Kidney epithelial cell (primary cell): Measurements from ENCODE around the gene CRISPLD2. TPM values are rescaled to one million over a fixed set of nuclear protein-coding genes. Genes with fewer than 3 reads are reported as not detected.

ENCODE experiments used
- DNase-seq: peaks from one replicate; pipeline ENCODE4 v3.0.0-alpha.2; 2010; ENCODE audit warnings: low read depth
- H3K27me3 ChIP-seq: 2 replicates; pipeline ENCODE4 v1.6.0; 2011; ENCODE audit warnings: low read length; ENCODE audit not compliant: control insufficient read depth, insufficient read depth
- H3K36me3 ChIP-seq: 2 replicates; pipeline ENCODE4 v1.5.1; 2011; ENCODE audit warnings: low read length; ENCODE audit not compliant: control insufficient read depth, insufficient read depth
- H3K4me3 ChIP-seq: 2 replicates; pipeline ENCODE4 v1.5.1; 2011; ENCODE audit warnings: low read depth, mild to moderate bottlenecking, control low read depth, low read length
- CTCF ChIP-seq: IDR thresholded peaks from 2 replicates; pipeline ENCODE4 v1.5.1; 2011; ENCODE audit warnings: mild to moderate bottlenecking, moderate library complexity, low read length, control low read depth, inconsistent platforms; ENCODE audit not compliant: insufficient read depth, poor library complexity, severe bottlenecking
- total RNA-seq: library from RNA; depleted of rRNA; stranded (reverse); fragments of >200 nt; gene quantifications from 2 replicates; pipeline ENCODE4 v1.2.3, GENCODE V29; 2015

CRISPLD2 gene
- total RNA-seq, 1 donor from 2014 or later, result 2.5 TPM

DNA sequence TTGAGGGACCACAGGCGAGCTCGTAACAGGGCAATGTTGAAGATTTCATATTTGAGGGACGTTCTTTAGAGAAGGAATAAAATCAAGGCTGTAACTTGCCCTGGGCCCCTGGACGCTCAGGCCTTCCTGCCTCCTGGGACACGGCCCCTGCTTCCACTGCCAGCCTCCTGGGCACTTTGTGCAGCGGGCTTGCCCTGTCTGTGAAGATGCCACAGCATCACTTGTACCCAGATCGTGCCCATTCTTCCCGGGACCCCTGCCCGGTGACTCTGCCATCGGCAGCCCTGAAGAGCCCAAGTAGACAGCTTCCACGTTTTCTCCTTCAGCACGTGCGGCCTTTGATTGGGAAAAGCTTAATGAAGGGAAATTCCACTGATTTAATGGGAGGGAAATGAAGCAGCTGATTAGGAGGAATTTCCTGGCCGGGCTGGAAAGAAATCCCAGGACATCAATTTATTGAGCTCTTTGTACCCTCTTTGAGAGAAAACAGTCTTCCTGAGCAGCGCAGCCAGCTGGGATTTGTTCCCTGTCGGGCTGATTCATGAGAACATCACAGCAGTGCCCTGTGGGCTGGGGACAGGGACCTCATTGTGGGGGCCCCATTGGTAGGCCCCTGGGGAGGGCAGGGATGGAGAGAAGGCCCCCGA lies 71.5 kb downstream of the CRISPLD2 start:
- Histone ChIP-seq H3K27me3 (no peaks in the 10 kb centered on the region), H3K36me3 (no peaks in the 10 kb centered on the region), H3K4me3 (no peak overlapping the region)
- DNase-seq, result no peak
- no peak for TF ChIP-seq CTCF

- no peak for TF ChIP-seq CTCF
- no peaks in the 10 kb centered on the region for H3K36me3 ChIP-seq
- H3K27me3 ChIP-seq, result no peaks in the 10 kb centered on the region
Observed at GRCh38 chr16:84892097-84892496, 72.3 kb downstream of the CRISPLD2 start.

GRCh38 chr16:84893467-84893848 lies 73.7 kb downstream of the CRISPLD2 start:
- Histone ChIP-seq H3K36me3 (no peaks in the 10 kb centered on the region), H3K4me3 (no peak overlapping the region), H3K27me3 (no peaks in the 10 kb centered on the region)
- TF ChIP-seq CTCF, result no peak
- DNase-seq, result no peak

More at GRCh38 chr16:84892097-84892496, 72.3 kb downstream of the CRISPLD2 start:
- no peak for DNase-seq
- no peak overlapping the region for H3K4me3 ChIP-seq

GRCh38 chr16:84893849-84894599 lies 74.2 kb downstream of the CRISPLD2 start:
- DNase-seq, result no peak
- Histone ChIP-seq H3K27me3 (no peaks in the 10 kb centered on the region), H3K4me3 (no peak overlapping the region), H3K36me3 (no peaks in the 10 kb centered on the region)
- TF ChIP-seq CTCF, result no peak

DNA sequence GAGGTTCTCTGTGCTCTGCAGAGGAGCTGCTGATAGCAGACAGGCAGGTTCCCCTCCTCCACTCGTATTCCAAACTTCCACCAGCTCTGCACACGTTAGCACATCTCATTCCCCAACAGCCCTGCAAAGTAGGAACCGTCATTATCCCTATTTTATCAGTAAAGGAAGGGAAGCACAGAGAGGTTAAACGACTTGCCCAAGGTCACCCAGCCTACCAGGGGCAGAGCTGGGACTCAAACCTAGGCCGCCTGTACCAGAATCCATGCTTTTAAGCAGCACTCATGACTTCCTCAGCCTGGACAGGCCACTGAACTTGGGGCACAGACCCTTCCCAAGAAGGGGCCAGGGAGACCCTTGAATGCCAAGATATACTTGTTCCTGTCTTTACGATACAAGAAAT lies 75.2 kb downstream of the CRISPLD2 start:
- Histone ChIP-seq H3K27me3 (no peaks in the 10 kb centered on the region), H3K4me3 (no peak overlapping the region), H3K36me3 (no peaks in the 10 kb centered on the region)
- no peak for TF ChIP-seq CTCF
- no peak for DNase-seq
